Mucosa of descending colon (tissue), 3 donors: ENCODE data around the gene LCNL1. TPM values are rescaled to one million over a fixed set of nuclear protein-coding genes. Genes with fewer than 3 reads are reported as not detected.

ENCODE experiments used
- ATAC-seq: fragments of 200-7000 bp; cut with Tn5 transposase; one replicate; pipeline ENCODE4 v1.9.1; 2020; ENCODE audit warnings: mild to moderate bottlenecking, moderate library complexity
- DNase-seq, 3 donors: peaks; one replicate each; pipeline ENCODE4 v3.0.0-alpha.2; 2020
- H3K36me3 ChIP-seq: fragments of 200-600 bp; one replicate; pipeline ENCODE4 v1.8.0; 2021; ENCODE audit warnings: low read depth, mild to moderate bottlenecking
- H3K4me1 ChIP-seq: fragments of 200-600 bp; one replicate; pipeline ENCODE4 v1.8.0; 2021; ENCODE audit warnings: low read depth, mild to moderate bottlenecking
- H3K4me3 ChIP-seq: fragments of 200-600 bp; one replicate; pipeline ENCODE4 v1.8.0; 2021; ENCODE audit warnings: mild to moderate bottlenecking
- H3K9me3 ChIP-seq: fragments of 200-600 bp; one replicate; pipeline ENCODE4 v1.8.0; 2021; ENCODE audit warnings: mild to moderate bottlenecking
- intact Hi-C, 2 donors: fragments of 100-400 bp; cut with DNase I in 1 of 2; cut with micrococcal nuclease in 1 of 2; formaldehyde crosslinking; loops; one replicate each; pipeline versions ENCODE4 v1.11.0 to v1.11.1; 2022; cut with DNase I, micrococcal nuclease
- long read RNA-seq, 2 donors: library from polyadenylated mRNA; unstranded; transcript quantifications; one replicate each; pipeline ENCODE4 v2.0.0, GENCODE V29; 2019 to 2021
- total RNA-seq, 3 donors: library from RNA; stranded (reverse); fragmentation: NEBNext Ultra II Directional in 2 of 3; extraction: Animal tissue kit (Norgen Biotek cat#: 25700) in 2 of 3; gene quantifications; one replicate each; pipeline versions ENCODE4 v1.2.1 to v1.2.4, GENCODE V29; 2021 to 2023
- TF ChIP-seq, protein P1 (sequence below): fragments of 200-600 bp; IDR thresholded peaks from one replicate; pipeline ENCODE4 v1.8.0; 2022; ENCODE audit warnings: antibody characterized with exemption, mild to moderate bottlenecking
- donor health status: DM: no; HTN: no; CAD: no; lungs with moderate emphysema.
- donor health status: DM: no; HTN: no; CAD: no.
- donor health status: DM: no; HTN: yes; CAD: no.

The LCNL1 gene
- total RNA-seq = under 1 TPM in 2 of 3 donors, not detected in 1; 0.17 to 0.76 TPM
- long read RNA-seq, donor 1 = 0 reads
- long read RNA-seq, donor 2 = 0 reads

DNA sequence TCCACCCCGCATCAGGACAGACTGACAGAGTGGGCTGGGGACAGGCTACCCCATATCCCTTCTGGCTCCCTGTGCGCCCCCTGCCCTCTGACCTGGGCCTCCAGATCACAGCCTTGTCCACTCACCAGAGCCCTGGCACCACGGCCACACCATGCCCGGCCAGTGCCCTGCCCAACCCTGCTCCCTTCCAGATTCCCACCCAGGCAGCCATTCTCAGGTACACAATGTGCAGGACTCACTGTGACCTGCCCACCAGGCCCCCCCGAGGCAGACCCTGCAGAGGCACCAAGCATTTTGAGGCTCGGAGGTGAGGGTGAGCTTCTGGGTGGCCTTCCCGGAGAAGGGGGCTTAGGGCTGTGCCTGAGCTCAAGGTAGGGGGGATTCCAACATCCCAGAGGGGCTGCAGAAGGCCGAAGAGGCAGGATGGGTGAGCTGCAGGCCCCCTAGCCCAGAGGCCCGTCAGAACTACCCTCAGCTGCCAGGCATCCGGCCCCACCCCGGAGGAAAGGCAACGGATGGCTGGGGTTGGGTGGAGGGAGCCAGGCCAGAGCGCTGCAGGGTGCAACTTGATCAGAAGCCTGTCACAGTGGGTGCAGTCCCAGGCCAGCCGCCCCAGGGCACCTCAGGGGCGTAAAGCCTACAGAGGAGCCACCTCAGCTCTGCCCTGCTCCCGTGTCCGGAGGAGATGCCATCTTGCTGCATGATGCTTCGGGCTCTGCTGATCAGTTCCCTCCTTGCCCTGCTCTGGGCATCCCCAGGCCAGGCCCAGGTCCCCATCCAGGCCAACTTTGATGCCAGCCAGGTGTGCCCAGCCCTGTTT, at the start of gene LCNL1:
TSS of gene LCNL1 (plus strand) at position 762 of the 820 bp plus-strand sequence. CDS start 594 bp downstream, outside the sequence.
- TF ChIP-seq, protein P1, sequence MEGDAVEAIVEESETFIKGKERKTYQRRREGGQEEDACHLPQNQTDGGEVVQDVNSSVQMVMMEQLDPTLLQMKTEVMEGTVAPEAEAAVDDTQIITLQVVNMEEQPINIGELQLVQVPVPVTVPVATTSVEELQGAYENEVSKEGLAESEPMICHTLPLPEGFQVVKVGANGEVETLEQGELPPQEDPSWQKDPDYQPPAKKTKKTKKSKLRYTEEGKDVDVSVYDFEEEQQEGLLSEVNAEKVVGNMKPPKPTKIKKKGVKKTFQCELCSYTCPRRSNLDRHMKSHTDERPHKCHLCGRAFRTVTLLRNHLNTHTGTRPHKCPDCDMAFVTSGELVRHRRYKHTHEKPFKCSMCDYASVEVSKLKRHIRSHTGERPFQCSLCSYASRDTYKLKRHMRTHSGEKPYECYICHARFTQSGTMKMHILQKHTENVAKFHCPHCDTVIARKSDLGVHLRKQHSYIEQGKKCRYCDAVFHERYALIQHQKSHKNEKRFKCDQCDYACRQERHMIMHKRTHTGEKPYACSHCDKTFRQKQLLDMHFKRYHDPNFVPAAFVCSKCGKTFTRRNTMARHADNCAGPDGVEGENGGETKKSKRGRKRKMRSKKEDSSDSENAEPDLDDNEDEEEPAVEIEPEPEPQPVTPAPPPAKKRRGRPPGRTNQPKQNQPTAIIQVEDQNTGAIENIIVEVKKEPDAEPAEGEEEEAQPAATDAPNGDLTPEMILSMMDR = no peak
- ATAC-seq = no peak
- Histone ChIP-seq H3K4me3 (no peak within 1 kb of the TSS), H3K9me3 (no peaks in the 10 kb centered on the region), H3K4me1 (peaks cover 2% of the 10 kb centered on the region), H3K36me3 (no peaks in the 10 kb centered on the region)
- intact Hi-C loops = no loop called here
- no peak for DNase-seq

DNA sequence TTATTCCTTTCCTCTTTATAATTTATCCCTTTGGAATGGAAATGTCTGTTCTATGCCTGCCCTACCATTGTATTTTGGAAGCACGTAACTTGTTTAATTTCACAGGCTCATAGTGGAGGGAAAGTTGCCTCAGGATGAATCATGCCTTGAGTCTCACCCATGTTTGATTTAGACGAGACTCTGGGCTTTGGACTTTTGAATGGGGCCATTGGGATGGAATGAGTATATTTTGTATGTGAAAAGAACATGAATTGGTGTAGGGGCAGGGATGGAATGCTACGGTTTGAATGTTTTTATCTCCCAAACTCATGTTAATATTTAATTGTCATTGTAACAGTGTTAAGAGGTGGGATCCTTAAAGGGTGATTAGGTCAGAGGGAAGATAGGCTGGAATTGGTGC, 48.5 kb upstream of the LCNL1 start:
- TF ChIP-seq, protein P1 = no peak
- H3K9me3 ChIP-seq = no peaks in the 10 kb centered on the region
- H3K4me1 ChIP-seq = peaks cover 8% of the 10 kb centered on the region
- no peak overlapping the region for H3K4me3 ChIP-seq
- intact Hi-C loops = no loop called here
- H3K36me3 ChIP-seq = no peaks in the 10 kb centered on the region
- ATAC-seq = no peak
- no peak for DNase-seq

DNA sequence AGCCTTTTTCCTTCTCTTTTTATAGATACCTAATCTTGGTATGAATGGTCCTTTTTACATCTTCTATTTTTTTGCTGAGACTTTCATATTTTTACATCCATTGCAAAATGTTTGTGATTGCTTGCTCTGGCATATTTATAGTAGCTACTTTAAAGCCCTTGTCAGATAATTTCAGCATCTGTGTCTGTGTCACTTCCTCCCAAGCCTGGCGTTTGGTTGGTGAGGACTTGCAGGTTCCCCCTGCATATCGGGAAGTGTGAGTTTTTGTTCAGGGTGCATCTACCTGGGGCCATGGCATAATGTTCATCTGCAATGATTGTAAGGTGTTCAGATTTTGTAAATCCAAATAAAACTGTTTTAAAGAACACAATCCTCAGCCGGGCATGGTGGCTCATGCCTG, 47.1 kb upstream of the LCNL1 start:
- Histone ChIP-seq H3K4me3 (no peak overlapping the region), H3K9me3 (no peaks in the 10 kb centered on the region), H3K4me1 (peaks cover 8% of the 10 kb centered on the region), H3K36me3 (peaks cover 4% of the 10 kb centered on the region)
- DNase-seq (no peak), ATAC-seq (no peak)
- TF ChIP-seq, protein P1 = no peak
- intact Hi-C loops = no loop called here

DNA sequence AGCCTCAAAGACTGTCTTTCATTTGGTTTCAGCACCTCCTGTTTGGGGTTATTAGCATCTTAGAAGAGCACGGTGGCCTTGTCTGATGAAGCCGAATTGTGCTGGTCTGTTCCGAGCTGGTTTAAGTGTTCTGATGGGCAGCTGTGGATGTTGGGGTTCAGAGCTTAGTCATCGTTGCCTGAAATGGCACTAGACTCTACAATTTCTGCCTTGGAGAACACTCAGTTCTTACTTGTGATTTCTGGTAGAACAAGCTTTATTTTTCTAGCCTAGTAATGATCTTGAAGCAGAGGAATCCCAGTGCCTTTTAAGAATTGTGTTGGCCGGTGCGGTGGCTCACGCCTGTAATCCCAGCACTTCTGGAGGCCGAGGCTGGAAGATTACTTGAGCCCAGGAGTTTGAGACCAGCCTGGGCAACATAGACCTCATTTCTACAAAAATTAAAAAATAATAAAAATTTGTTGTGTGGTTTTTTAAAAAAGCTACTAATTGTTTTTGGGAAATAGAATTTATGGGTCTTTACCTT, 46.1 kb upstream of the LCNL1 start:
- Histone ChIP-seq H3K9me3 (no peaks in the 10 kb centered on the region), H3K4me3 (no peak overlapping the region), H3K36me3 (peaks cover 12% of the 10 kb centered on the region), H3K4me1 (no peaks in the 10 kb centered on the region)
- DNase-seq (no peak), ATAC-seq (no peak)
- TF ChIP-seq, protein P1 = no peak
- intact Hi-C loops = no loop called here

DNA sequence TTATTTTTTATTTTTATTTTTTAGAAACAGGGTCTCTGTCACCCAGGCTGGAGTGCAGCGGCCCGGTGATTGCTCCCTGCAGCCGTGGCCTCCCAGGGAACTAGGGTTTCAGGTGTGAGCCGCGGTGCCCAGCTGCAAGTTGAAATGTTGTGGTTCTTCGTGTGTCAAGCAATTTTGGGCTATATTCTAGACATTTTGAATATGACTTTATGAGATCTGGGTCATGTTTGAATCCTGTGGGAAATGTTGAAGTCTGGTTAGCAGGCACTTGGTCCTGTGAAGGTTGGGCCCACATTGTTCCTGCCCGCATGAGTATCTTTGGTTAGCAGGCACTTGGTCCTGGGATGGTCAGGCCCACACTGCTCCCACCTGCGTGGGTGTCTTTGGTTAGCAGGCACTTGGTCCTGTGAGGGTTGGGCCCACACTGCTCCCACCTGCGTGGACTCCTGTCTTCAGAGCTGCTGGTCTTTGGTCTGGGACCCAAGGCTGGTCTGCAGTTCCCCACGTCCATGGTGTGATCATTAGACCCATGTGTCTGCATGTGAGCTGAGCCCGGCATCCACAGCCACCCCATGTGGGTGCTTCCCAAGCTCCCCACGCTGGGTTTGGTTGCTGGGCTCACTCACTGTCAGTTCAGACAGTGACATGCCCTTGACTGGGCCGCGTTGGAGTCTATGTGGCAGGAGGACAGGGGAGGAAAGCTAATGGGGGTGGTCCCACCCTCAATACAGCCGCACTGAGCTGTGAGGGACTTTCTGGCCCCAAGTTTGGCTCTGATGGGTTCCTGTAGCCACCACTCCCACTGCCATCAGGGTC, 45.4 kb upstream of the LCNL1 start:
- H3K9me3 ChIP-seq = no peaks in the 10 kb centered on the region
- H3K36me3 ChIP-seq = peaks cover 19% of the 10 kb centered on the region
- DNase-seq (no peak), ATAC-seq (no peak)
- intact Hi-C loops = no loop called here
- no peaks in the 10 kb centered on the region for H3K4me1 ChIP-seq
- TF ChIP-seq, protein P1 = no peak
- no peak overlapping the region for H3K4me3 ChIP-seq
